HepG2 (cell line): ENCODE data around the gene C18orf63. TPM values are rescaled to one million over a fixed set of nuclear protein-coding genes. Genes with fewer than 3 reads are reported as not detected.

Experiments
- HNF1A ChIP-seq, 2 experiments: sonication (generic) in 1 of 2; formaldehyde crosslinking in 1 of 2; IDR thresholded peaks; 2 replicates each; pipeline versions ENCODE4 v1.4.0 to v1.6.1; 2016 to 2020; ENCODE audit warnings: borderline replicate concordance in 1 of 2, low read depth in 1 of 2, mild to moderate bottlenecking in 1 of 2, missing genetic modification reagents in 1 of 2
- NCOA1 ChIP-seq: sonication (generic); formaldehyde crosslinking; IDR thresholded peaks from 2 replicates; pipeline ENCODE4 v1.9.0; 2021; ENCODE audit warnings: missing genetic modification reagents
- THRA ChIP-seq: sonication (generic); formaldehyde crosslinking; IDR thresholded peaks from 2 replicates; pipeline ENCODE4 v1.4.0; 2020; ENCODE audit warnings: missing genetic modification reagents, borderline replicate concordance
- TOE1 ChIP-seq: sonication (generic); formaldehyde crosslinking; IDR thresholded peaks from 2 replicates; pipeline ENCODE4 v1.4.0; 2020; ENCODE audit warnings: mild to moderate bottlenecking, missing genetic modification reagents
- USF2 ChIP-seq, 2 experiments: sonication (generic) in 1 of 2; formaldehyde crosslinking in 1 of 2; IDR thresholded peaks; 2 replicates each; pipeline versions ENCODE4 v1.5.1 to v1.6.1; 2011 to 2020; ENCODE audit warnings: borderline replicate concordance in 1 of 2, low read depth in 1 of 2, low read length in 1 of 2, mild to moderate bottlenecking in 1 of 2, missing genetic modification reagents in 1 of 2, moderate library complexity in 1 of 2
- ZMAT3 ChIP-seq: sonication (generic); formaldehyde crosslinking; conservative IDR thresholded peaks from 2 replicates; pipeline ENCODE4 v1.7.0; 2021; ENCODE audit warnings: missing genetic modification reagents
- ZNF224 ChIP-seq: sonication (generic); formaldehyde crosslinking; IDR thresholded peaks from 2 replicates; pipeline ENCODE4 v1.5.0; 2020; ENCODE audit warnings: mild to moderate bottlenecking, missing genetic modification reagents
- ZNF383 ChIP-seq: sonication (generic); formaldehyde crosslinking; IDR thresholded peaks from 2 replicates; pipeline ENCODE4 v1.4.0; 2020; ENCODE audit warnings: missing genetic modification reagents, mild to moderate bottlenecking, borderline replicate concordance
- ZNF543 ChIP-seq: sonication (generic); formaldehyde crosslinking; IDR thresholded peaks from 2 replicates; pipeline ENCODE4 v1.4.0; 2020; ENCODE audit warnings: mild to moderate bottlenecking, missing genetic modification reagents
- ZNF547 ChIP-seq: sonication (generic); formaldehyde crosslinking; IDR thresholded peaks from 2 replicates; pipeline ENCODE4 v1.5.1; 2020; ENCODE audit warnings: mild to moderate bottlenecking, missing genetic modification reagents
- ZNF572 ChIP-seq: sonication (generic); formaldehyde crosslinking; IDR thresholded peaks from 2 replicates; pipeline ENCODE4 v1.5.1; 2020; ENCODE audit warnings: mild to moderate bottlenecking, missing genetic modification reagents
- ZNF589 ChIP-seq: sonication (generic); formaldehyde crosslinking; conservative IDR thresholded peaks from 2 replicates; pipeline ENCODE4 v1.8.0; 2022; ENCODE audit warnings: mild to moderate bottlenecking, moderate library complexity, missing genetic modification reagents
- ZNF609 ChIP-seq: sonication (generic); formaldehyde crosslinking; IDR thresholded peaks from 2 replicates; pipeline ENCODE4 v1.4.0; 2020; ENCODE audit warnings: mild to moderate bottlenecking, missing genetic modification reagents, borderline replicate concordance
- ZNF841 ChIP-seq: sonication (generic); formaldehyde crosslinking; IDR thresholded peaks from 2 replicates; pipeline ENCODE4 v1.8.1; 2023; ENCODE audit warnings: missing genetic modification reagents, borderline replicate concordance
- polyA plus RNA-seq, 8 experiments: library from polyadenylated mRNA; depleted of rRNA in 3 of 8; stranded (reverse) in 7 of 8; unstranded in 1 of 8; fragments of >200 nt; fragmentation: Illumina TruSeq in 4 of 8; extraction: Trizol in 4 of 8; gene quantifications; 2 replicates each; pipeline versions ENCODE4 v1.2.1 to v1.2.3, GENCODE V29; 2011 to 2016; ENCODE audit warnings: low read depth in 4 of 8, missing spikeins in 1 of 8, mixed read lengths in 1 of 8; ENCODE audit not compliant: insufficient read depth in 1 of 8
- total RNA-seq, 5 experiments: library from RNA; depleted of rRNA; stranded (reverse); fragments of >200 nt; fragmentation: Illumina TruSeq; extraction: Trizol; gene quantifications; 2 replicates each; pipeline ENCODE4 v1.2.3, GENCODE V29; 2016; ENCODE audit warnings: low read depth in 1 of 5

Gene C18orf63
- total and polyA plus RNA-seq, 2 of the 13 experiments (the other 11 are each of a cell fraction or from before 2014, with no cell fraction given): 0.01 TPM; not detected in 1

GRCh38 chr18:74290794-74291471 is 24.7 kb upstream of the C18orf63 start (continued):
- 0 out of 2 replicates have a peak, but pooled peaks have one; percentile 31 for TF ChIP-seq ZNF609 (CRISPR knock-in tag)
- no peak for TF ChIP-seq TOE1 (CRISPR knock-in tag)
- no peak for TF ChIP-seq ZNF547 (CRISPR knock-in tag)
- no peak for TF ChIP-seq USF2 (IDR thresholded peaks at IDR 0.05; ENCODE audit: low read depth, low read length)
- TF ChIP-seq USF2 (CRISPR knock-in tag; IDR thresholded peaks at IDR 0.05; ENCODE audit: borderline replicate concordance): 0 out of 2 replicates have a peak, but pooled peaks have one; percentile 16
- TF ChIP-seq ZNF841 (CRISPR knock-in tag): no peak
- no peak for TF ChIP-seq HNF1A (IDR thresholded peaks at IDR 0.05; ENCODE audit: low read depth)
- no peak for TF ChIP-seq HNF1A (CRISPR knock-in tag; IDR thresholded peaks at IDR 0.05; ENCODE audit: borderline replicate concordance)
- peak; percentile 35; the same call in 1 of the 2 replicates for TF ChIP-seq ZNF543
- no peak for TF ChIP-seq ZNF572 (CRISPR knock-in tag)
- no peak for TF ChIP-seq ZNF589 (CRISPR knock-in tag)
- no peak for TF ChIP-seq ZNF383 (CRISPR knock-in tag)
- 0 out of 2 replicates have a peak, but pooled peaks have one; percentile 62 for TF ChIP-seq ZMAT3 (CRISPR knock-in tag)
- 0 out of 2 replicates have a peak, but pooled peaks have one; percentile 54 for TF ChIP-seq ZNF224 (CRISPR knock-in tag)
- TF ChIP-seq NCOA1 (CRISPR knock-in tag): no peak
- TF ChIP-seq THRA (CRISPR knock-in tag): peak; percentile 10; the same call in 1 of the 2 replicates
